Ishikawa (cell line): ENCODE measurements around the gene ANKRD13A.
A peak's percentile ranks its signal among the peaks of the same experiment; 100 is the strongest.

Source experiments
- CEBPB ChIP-seq: IDR thresholded peaks from 2 replicates; pipeline ENCODE4 v1.6.1; 2012
- CREB1 ChIP-seq: IDR thresholded peaks from 2 replicates; pipeline ENCODE4 v1.6.1; 2012; ENCODE audit warnings: low read depth
- EGR1 ChIP-seq: IDR thresholded peaks from 2 replicates; pipeline ENCODE4 v1.6.1; 2012
- EP300 ChIP-seq: IDR thresholded peaks from 2 replicates; pipeline ENCODE4 v1.6.1; 2012; ENCODE audit warnings: borderline replicate concordance
- FOXM1 ChIP-seq: IDR thresholded peaks from 2 replicates; pipeline ENCODE4 v1.6.1; 2012; ENCODE audit warnings: low read depth, borderline replicate concordance
- NFIC ChIP-seq: IDR thresholded peaks from 2 replicates; pipeline ENCODE4 v1.6.1; 2012
- RAD21 ChIP-seq: IDR thresholded peaks from 2 replicates; pipeline ENCODE4 v1.6.1; 2012; ENCODE audit warnings: low read depth
- REST ChIP-seq: IDR thresholded peaks from 2 replicates; pipeline ENCODE4 v1.6.1; 2012; ENCODE audit warnings: low read depth, mild to moderate bottlenecking
- TAF1 ChIP-seq: IDR thresholded peaks from 2 replicates; pipeline ENCODE4 v1.6.1; 2012; ENCODE audit warnings: low read depth, mild to moderate bottlenecking
- TCF12 ChIP-seq: IDR thresholded peaks from 2 replicates; pipeline ENCODE4 v1.6.1; 2012; ENCODE audit warnings: low read depth
- TEAD4 ChIP-seq: IDR thresholded peaks from 2 replicates; pipeline ENCODE4 v1.6.1; 2012
- USF1 ChIP-seq: IDR thresholded peaks from 2 replicates; pipeline ENCODE4 v1.6.1; 2012
- YY1 ChIP-seq: IDR thresholded peaks from 2 replicates; pipeline ENCODE4 v1.6.1; 2012; ENCODE audit warnings: low read depth
- ZBTB7A ChIP-seq: IDR thresholded peaks from 2 replicates; pipeline ENCODE4 v1.6.1; 2012; ENCODE audit warnings: low read depth
- TF ChIP-seq, protein P1 (sequence below): IDR thresholded peaks from 2 replicates; pipeline ENCODE4 v1.6.1; 2012

ANKRD13A gene

GRCh38 chr12:110059651-110060000 is 60.4 kb downstream of the ANKRD13A start:
- TF ChIP-seq CEBPB (no peak), TCF12 (no peak), TEAD4 (no peak), TAF1 (no peak), CREB1 (no peak), RAD21 (no peak), EGR1 (no peak), FOXM1 (no peak)

DNA sequence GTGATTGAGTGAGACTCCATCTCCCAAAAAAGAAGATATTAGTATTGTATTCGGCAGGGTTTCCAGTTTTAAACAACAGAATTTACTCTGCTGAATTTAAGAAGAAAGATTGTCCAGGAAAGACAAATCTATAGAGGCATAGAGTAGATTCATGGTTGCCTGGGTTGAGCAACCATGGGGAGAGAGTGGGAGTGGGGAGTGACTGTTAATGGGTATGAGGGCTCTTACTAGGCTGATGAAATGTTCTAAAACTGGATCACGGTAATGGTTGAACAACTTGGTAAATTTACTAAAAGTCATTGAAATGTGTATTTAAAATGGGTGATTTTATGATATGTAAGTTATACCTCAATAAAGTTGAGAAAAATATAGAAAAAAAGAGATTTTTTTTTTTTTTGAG is 63.0 kb downstream of the ANKRD13A start:
- TF ChIP-seq TEAD4 (no peak), REST (no peak), TCF12 (no peak), ZBTB7A (no peak), NFIC (no peak), EGR1 (no peak)
- TF ChIP-seq, protein P1, sequence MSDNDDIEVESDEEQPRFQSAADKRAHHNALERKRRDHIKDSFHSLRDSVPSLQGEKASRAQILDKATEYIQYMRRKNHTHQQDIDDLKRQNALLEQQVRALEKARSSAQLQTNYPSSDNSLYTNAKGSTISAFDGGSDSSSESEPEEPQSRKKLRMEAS: no peak

GRCh38 chr12:110065540-110065939 is 66.3 kb downstream of the ANKRD13A start:
- TF ChIP-seq CEBPB (no peak), EGR1 (no peak), TAF1 (no peak), FOXM1 (no peak), EP300 (no peak), CREB1 (no peak), ZBTB7A (no peak)

DNA sequence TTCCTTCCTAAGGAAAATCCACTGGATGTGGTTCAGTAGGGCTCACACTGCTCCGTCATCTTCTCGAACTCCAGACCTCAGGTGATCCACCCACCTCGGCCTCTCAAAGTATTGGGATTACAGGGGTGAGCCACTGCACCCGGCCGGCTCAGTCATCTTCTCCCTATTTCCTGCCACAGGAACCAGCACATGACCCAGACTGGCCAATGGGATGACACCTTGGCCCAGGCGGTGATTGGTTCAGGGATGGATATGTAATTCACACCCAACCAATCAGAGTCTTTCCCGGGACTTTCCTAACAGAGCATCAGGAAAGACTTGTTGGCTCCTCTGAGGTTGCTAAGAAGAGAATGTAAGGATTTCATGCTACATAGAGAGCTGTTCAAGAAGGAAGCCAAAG is 68.3 kb downstream of the ANKRD13A start:
- TF ChIP-seq USF1 (peak; percentile 85), FOXM1 (no peak)

DNA sequence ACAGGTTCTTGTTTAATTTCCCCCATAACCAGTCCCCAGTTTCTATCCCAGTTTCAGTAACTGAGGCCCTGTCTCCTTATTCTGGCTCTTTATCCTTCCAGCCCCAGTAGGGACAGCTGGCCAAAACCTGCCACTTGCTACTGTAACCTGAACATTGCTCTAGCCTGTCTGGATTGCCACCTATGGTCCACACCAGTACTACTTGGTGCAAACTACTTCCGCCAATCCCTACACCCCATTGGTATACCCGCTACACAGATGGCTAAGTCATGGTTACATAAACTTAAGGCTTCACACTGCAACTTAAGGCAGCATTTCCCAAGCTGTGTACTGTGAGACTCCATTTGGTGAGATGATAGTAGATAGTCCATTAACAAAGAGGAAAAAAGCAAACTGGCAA is 69.4 kb downstream of the ANKRD13A start:
- TF ChIP-seq CEBPB: no peak
- no peak for TF ChIP-seq TCF12
- no peak for TF ChIP-seq FOXM1
- no peak for TF ChIP-seq CREB1
- TF ChIP-seq YY1: no peak
- TF ChIP-seq NFIC: no peak
- TF ChIP-seq REST: no peak
- no peak for TF ChIP-seq EP300
- no peak for TF ChIP-seq USF1
- no peak for TF ChIP-seq RAD21
- TF ChIP-seq EGR1: no peak
- TF ChIP-seq, protein P1: no peak

- TF ChIP-seq REST (no peak), NFIC (no peak), TAF1 (no peak), USF1 (no peak), ZBTB7A (no peak), TCF12 (no peak), CEBPB (no peak), CREB1 (no peak), RAD21 (no peak), EP300 (no peak), FOXM1 (no peak), EGR1 (no peak), YY1 (no peak)
- TF ChIP-seq, protein P1: no peak
Observed at GRCh38 chr12:110071504-110071903, 72.3 kb downstream of the ANKRD13A start.
